GM19099 (cell line): ENCODE data around the gene CDKN1B.

Experiments used
- POLR2A ChIP-seq: IDR thresholded peaks from 3 replicates; pipeline ENCODE4 v1.6.1; 2011; ENCODE audit warnings: low read depth; ENCODE audit not compliant: insufficient read length; ENCODE audit errors: extremely low read depth

The CDKN1B gene

DNA sequence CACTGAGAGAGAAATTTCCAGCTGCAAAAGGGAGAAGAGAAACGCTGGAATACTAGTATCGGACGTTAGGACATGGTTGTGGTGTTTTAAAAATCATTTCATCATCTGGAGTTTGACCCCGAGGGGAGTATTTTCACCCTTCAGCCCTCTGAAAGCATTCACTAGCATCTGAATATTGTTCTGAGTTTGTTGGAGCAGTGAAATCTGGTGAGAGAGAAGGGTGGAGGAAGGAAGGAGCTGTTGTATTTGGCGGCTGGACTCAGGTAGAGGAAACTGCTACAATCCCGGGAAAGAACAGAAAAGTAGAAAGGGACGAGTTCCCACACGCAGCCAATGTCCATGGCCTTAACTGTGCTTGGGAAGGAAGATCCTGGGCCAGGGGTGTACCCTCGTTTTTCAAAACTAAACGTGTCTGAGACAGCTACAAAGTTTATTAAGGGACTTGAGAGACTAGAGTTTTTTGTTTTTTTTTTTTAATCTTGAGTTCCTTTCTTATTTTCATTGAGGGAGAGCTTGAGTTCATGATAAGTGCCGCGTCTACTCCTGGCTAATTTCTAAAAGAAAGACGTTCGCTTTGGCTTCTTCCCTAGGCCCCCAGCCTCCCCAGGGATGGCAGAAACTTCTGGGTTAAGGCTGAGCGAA is 896 bp upstream of the CDKN1B start:
- no peak for TF ChIP-seq POLR2A

DNA sequence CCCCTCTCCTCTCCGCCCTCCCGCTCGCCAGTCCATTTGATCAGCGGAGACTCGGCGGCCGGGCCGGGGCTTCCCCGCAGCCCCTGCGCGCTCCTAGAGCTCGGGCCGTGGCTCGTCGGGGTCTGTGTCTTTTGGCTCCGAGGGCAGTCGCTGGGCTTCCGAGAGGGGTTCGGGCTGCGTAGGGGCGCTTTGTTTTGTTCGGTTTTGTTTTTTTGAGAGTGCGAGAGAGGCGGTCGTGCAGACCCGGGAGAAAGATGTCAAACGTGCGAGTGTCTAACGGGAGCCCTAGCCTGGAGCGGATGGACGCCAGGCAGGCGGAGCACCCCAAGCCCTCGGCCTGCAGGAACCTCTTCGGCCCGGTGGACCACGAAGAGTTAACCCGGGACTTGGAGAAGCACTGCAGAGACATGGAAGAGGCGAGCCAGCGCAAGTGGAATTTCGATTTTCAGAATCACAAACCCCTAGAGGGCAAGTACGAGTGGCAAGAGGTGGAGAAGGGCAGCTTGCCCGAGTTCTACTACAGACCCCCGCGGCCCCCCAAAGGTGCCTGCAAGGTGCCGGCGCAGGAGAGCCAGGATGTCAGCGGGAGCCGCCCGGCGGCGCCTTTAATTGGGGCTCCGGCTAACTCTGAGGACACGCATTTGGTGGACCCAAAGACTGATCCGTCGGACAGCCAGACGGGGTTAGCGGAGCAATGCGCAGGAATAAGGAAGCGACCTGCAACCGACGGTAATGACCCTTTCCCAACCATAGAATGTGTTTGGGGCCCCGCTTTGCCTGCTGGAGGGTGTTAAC is 615 bp downstream of the CDKN1B start:
- TF ChIP-seq POLR2A: no peak

- TF ChIP-seq POLR2A: no peak
These were observed 1.2 kb downstream of the CDKN1B start for GRCh38 chr12:12718381-12718759.

- no peak for TF ChIP-seq POLR2A
These were observed 1.7 kb downstream of the CDKN1B start for GRCh38 chr12:12718853-12719252.

DNA sequence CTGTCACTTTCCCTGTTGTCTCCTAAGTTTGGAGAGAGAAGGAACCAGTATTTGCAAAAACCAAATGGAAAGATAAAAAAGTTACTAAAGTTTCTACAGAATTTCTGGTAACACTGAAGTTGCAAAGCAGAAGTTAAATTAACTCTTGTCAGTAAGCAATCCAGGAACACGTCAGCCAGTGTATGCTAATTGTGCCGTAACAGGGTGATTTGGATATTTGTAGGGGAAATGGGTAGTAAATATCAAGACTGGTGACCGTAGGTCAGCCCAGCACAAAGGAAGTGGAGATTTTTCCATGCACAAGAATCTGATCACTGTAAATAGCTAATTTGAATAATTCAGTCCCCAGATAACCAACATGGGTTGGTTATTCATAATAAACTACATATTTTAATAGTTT is 2.3 kb downstream of the CDKN1B start:
- no peak for TF ChIP-seq POLR2A

- no peak for TF ChIP-seq POLR2A
These were observed 2.9 kb downstream of the CDKN1B start for GRCh38 chr12:12720052-12720451.

GRCh38 chr12:12720672-12721161 is 3.5 kb downstream of the CDKN1B start:
- no peak for TF ChIP-seq POLR2A

- no peak for TF ChIP-seq POLR2A
These were observed 4.1 kb downstream of the CDKN1B start for GRCh38 chr12:12721176-12721751.

DNA sequence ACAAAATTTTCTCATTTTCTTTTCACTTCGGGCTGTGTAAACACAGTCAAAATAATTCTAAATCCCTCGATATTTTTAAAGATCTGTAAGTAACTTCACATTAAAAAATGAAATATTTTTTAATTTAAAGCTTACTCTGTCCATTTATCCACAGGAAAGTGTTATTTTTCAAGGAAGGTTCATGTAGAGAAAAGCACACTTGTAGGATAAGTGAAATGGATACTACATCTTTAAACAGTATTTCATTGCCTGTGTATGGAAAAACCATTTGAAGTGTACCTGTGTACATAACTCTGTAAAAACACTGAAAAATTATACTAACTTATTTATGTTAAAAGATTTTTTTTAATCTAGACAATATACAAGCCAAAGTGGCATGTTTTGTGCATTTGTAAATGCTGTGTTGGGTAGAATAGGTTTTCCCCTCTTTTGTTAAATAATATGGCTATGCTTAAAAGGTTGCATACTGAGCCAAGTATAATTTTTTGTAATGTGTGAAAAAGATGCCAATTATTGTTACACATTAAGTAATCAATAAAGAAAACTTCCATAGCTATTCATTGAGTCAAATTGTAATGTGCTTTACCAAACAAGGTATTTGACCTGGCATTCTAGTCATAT is 4.8 kb downstream of the CDKN1B start:
- TF ChIP-seq POLR2A: no peak

- no peak for TF ChIP-seq POLR2A
These were observed 5.4 kb downstream of the CDKN1B start for GRCh38 chr12:12722435-12723148.

GRCh38 chr12:12723149-12723680 is 6.0 kb downstream of the CDKN1B start:
- no peak for TF ChIP-seq POLR2A

- TF ChIP-seq POLR2A: peak; percentile 70
These were observed 6.7 kb downstream of the CDKN1B start for GRCh38 chr12:12723681-12724420.

DNA sequence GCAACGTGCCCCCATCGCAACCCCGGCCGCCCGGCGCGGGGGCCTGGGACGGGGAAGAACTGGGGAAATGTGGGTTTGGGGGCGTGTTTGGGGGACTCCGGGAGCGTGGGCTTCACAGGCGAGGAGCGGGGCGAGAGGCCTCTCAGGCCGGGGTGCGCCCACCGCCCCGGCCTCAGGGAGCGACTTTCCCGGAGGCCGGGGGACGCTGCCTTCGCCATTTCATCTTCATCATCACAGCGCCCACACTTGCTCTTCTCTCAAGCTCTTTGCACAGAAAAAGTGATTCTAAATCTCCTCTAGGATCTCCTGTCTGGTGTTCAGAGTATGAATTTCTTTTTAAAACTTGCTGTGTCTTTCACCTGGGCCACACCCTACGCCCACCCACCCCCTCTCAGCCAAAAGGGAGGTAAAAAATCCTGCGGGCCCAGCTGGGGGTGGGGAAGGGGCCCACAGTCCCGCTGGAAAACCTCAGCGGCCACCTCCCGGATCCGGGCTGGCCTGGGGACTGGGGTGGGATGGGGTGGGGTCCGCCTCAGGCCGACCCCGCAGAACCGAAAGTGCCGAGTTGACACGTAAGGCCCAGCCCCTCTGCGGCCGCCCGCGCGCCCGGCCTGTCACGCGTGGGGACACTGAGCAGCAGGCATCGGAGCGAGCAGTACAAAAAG is 7.4 kb downstream of the CDKN1B start:
- TF ChIP-seq POLR2A: no peak
